Neuronal stem cell (in vitro differentiated cells): ENCODE results near the gene FOXL1.

Experiments
- DNase-seq: peaks from one replicate; pipeline ENCODE4 v3.0.0-alpha.2; 2013; ENCODE audit warnings: low spot score
- H2AFZ ChIP-seq: one replicate; pipeline ENCODE4 v1.6.1; 2013; ENCODE audit warnings: mild to moderate bottlenecking, low read length, inconsistent platforms
- H2AK5ac ChIP-seq: 2 replicates; pipeline ENCODE4 v1.6.1; 2013; ENCODE audit warnings: low read depth, mild to moderate bottlenecking, inconsistent platforms, low read length, moderate library complexity, mixed read lengths
- H2BK120ac ChIP-seq: 2 replicates; pipeline ENCODE4 v1.6.1; 2013; ENCODE audit warnings: low read depth, mild to moderate bottlenecking, inconsistent platforms, low read length, moderate library complexity, mixed read lengths
- H2BK12ac ChIP-seq: one replicate; pipeline ENCODE4 v1.6.1; 2013; ENCODE audit warnings: low read length, inconsistent platforms
- H2BK15ac ChIP-seq: 2 replicates; pipeline ENCODE4 v1.6.1; 2013; ENCODE audit warnings: mild to moderate bottlenecking, low read length, inconsistent platforms, mixed read lengths
- H2BK5ac ChIP-seq: one replicate; pipeline ENCODE4 v1.6.1; 2013; ENCODE audit warnings: inconsistent platforms, mild to moderate bottlenecking, low read length, moderate library complexity
- H3K14ac ChIP-seq: one replicate; pipeline ENCODE4 v1.6.1; 2013; ENCODE audit warnings: low read length, inconsistent platforms
- H3K18ac ChIP-seq: 2 replicates; pipeline ENCODE4 v1.6.1; 2013; ENCODE audit warnings: low read length, inconsistent platforms
- H3K23ac ChIP-seq: 2 replicates; pipeline ENCODE4 v1.6.1; 2013; ENCODE audit warnings: low read depth, mild to moderate bottlenecking, mixed read lengths, low read length, inconsistent platforms; ENCODE audit not compliant: poor library complexity
- H3K27ac ChIP-seq: replicated peaks from 3 replicates; pipeline ENCODE4 v1.5.1; 2013; ENCODE audit warnings: low read length, inconsistent platforms
- H3K27me3 ChIP-seq, 3 experiments: 2 replicates each; pipeline ENCODE4 v1.6.1; 2013; ENCODE audit warnings: low read length in 3 of 3, mild to moderate bottlenecking in 2 of 3, inconsistent platforms in 1 of 3, low read depth in 1 of 3, mixed read lengths in 1 of 3, moderate library complexity in 1 of 3; ENCODE audit not compliant: control insufficient read depth in 3 of 3, insufficient read depth in 3 of 3
- H3K36me3 ChIP-seq, 2 donors: replicated peaks in 1 of 2; 2 replicates each; pipeline ENCODE4 v1.6.1; 2013; ENCODE audit warnings: low read length in 2 of 2; ENCODE audit not compliant: control insufficient read depth in 2 of 2, insufficient read depth in 2 of 2
- H3K4ac ChIP-seq: 2 replicates; pipeline ENCODE4 v1.6.1; 2013; ENCODE audit warnings: inconsistent platforms, mild to moderate bottlenecking, low read length, moderate library complexity
- H3K4me1 ChIP-seq, 2 donors: 1 replicate in 1 of 2; 2 replicates in 1 of 2; pipeline ENCODE4 v1.6.1; 2013; ENCODE audit warnings: low read length in 2 of 2, low read depth in 1 of 2; ENCODE audit not compliant: control insufficient read depth in 2 of 2, insufficient read depth in 1 of 2
- H3K4me2 ChIP-seq: one replicate; pipeline ENCODE4 v1.6.1; 2013; ENCODE audit warnings: mild to moderate bottlenecking, low read length, inconsistent platforms; ENCODE audit not compliant: insufficient read depth, poor library complexity, severe bottlenecking
- H3K4me3 ChIP-seq, 2 donors: 2 replicates each; pipeline ENCODE4 v1.5.1; 2013; ENCODE audit warnings: low read length in 2 of 2, mild to moderate bottlenecking in 2 of 2, inconsistent platforms in 1 of 2, moderate library complexity in 1 of 2
- H3K79me1 ChIP-seq: one replicate; pipeline ENCODE4 v1.6.1; 2013; ENCODE audit warnings: low read depth, mild to moderate bottlenecking, inconsistent platforms, low read length, moderate library complexity
- H3K9ac ChIP-seq: one replicate; pipeline ENCODE4 v1.6.1; 2013; ENCODE audit warnings: mild to moderate bottlenecking, low read depth, low read length, inconsistent platforms; ENCODE audit not compliant: poor library complexity
- H3K9me3 ChIP-seq, 2 donors: replicated peaks in 1 of 2; 2 replicates each; pipeline versions ENCODE3 to v1.6.1; 2013; ENCODE audit warnings: low read length in 2 of 2, mild to moderate bottlenecking in 2 of 2, inconsistent platforms in 1 of 2, low read depth in 1 of 2, mixed read lengths in 1 of 2, moderate library complexity in 1 of 2; ENCODE audit not compliant: control insufficient read depth in 2 of 2, insufficient read depth in 1 of 2
- H4K8ac ChIP-seq: one replicate; pipeline ENCODE4 v1.6.1; 2013; ENCODE audit warnings: low read depth, mild to moderate bottlenecking, inconsistent platforms, low read length, moderate library complexity
- H4K91ac ChIP-seq: one replicate; pipeline ENCODE4 v1.6.1; 2013; ENCODE audit warnings: low read length, low read depth, mild to moderate bottlenecking, inconsistent platforms; ENCODE audit not compliant: poor library complexity
- WGBS, 2 donors: extraction: QIAGEN DNeasy Blood & Tissue Kit; methylation state at CpG; one replicate each; pipeline ENCODE4 v1.1.7; 2013; ENCODE audit warnings: missing lambda C conversion rate in 2 of 2, mixed read lengths in 1 of 2; ENCODE audit not compliant: insufficient read length in 2 of 2, insufficient replicate concordance in 1 of 2; ENCODE audit errors: extremely low coverage in 2 of 2; 5-methylcytosine and 5-hydroxymethylcytosine counted together

The FOXL1 gene

DNA sequence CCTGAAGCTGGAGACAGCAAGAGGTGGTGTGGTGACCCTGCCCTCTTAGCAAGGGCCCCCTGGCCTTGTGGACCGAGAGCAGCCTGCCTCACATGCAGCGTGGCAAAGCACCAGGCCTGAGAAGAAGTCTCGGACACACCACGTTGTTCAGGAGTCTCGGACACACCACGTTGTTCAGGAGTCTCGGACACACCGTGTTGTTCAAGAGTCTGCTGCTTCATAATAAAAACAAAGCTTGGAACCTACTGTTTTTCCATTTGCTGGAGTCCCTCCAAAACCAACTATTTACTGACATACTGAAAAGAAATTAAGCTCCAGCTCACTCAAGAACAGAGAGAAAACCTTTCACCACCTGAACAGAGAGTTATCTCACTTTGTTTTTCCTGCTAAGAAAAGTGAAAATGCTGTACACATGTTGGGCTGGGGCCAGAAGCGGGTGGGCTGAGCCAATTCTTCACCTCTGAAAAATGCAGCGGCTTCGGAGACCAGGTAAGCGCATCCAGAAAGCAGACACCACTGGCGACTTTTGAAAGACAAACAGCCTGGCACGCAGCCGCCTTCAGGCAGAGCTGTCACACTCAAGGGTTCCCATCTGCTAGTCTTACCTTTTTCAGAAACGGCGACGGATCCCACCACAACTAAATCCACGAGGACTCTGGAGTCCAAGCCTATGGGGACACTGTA, 32.3 kb upstream of the FOXL1 start:
- no peak overlapping the region for H2AK5ac ChIP-seq
- H3K23ac ChIP-seq = no peak overlapping the region
- no peak overlapping the region for H4K8ac ChIP-seq
- H3K79me1 ChIP-seq = no peaks in the 10 kb centered on the region
- H2BK12ac ChIP-seq = no peak overlapping the region
- DNase-seq = no peak
- H3K4me2 ChIP-seq = no peak overlapping the region
- H2BK5ac ChIP-seq = no peak overlapping the region
- H3K9me3 ChIP-seq = no peaks in the 10 kb centered on the region
- no peak overlapping the region for H4K91ac ChIP-seq
- no peak overlapping the region for H2BK120ac ChIP-seq
- no peak overlapping the region for H3K27ac ChIP-seq
- H3K4me1 ChIP-seq = no peaks in the 10 kb centered on the region
- WGBS, 2 donors = no CpG with 5 or more reads among the region's 19 CpGs
- H3K14ac ChIP-seq = no peak overlapping the region
- no peak overlapping the region for H2AFZ ChIP-seq
- no peaks in the 10 kb centered on the region for H3K27me3 ChIP-seq
- no peak overlapping the region for H3K4ac ChIP-seq
- no peak overlapping the region for H3K9ac ChIP-seq
- H3K4me3 ChIP-seq = no peak overlapping the region
- no peak overlapping the region for H2BK15ac ChIP-seq
- H3K18ac ChIP-seq = no peak overlapping the region
- H3K36me3 ChIP-seq = peaks cover 26 to 90% of the 10 kb centered on the region in 2 donors

DNA sequence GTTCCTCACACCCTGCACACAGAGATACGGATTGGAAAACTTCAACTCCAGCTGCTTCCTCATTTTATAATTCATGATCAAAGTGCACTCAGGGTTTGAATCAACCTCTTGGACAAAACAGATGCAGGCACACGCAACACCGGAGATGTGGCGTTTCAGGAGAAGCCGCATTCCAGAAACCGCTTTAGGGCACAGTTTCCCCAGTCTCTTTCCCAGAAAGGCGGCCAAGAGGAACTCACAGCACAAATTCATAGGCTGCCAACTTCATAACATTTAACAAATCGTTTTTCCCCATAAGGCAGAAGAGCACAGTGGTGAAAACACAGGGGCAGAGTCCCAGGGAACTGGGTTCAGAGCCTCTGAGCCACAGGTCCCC, 31.7 kb upstream of the FOXL1 start:
- Histone ChIP-seq H3K4me3 (no peak overlapping the region), H4K91ac (no peak overlapping the region), H3K4me1 (no peaks in the 10 kb centered on the region), H2BK15ac (no peak overlapping the region), H3K4me2 (no peak overlapping the region), H2AK5ac (no peak overlapping the region), H3K9ac (no peak overlapping the region), H4K8ac (no peak overlapping the region), H3K36me3 (peaks cover 24 to 90% of the 10 kb centered on the region in 2 donors), H3K4ac (no peak overlapping the region), H3K27ac (no peak overlapping the region), H2BK5ac (no peak overlapping the region), H2BK120ac (no peak overlapping the region), H3K9me3 (no peaks in the 10 kb centered on the region), H2AFZ (no peak overlapping the region), H2BK12ac (no peak overlapping the region), H3K23ac (no peak overlapping the region), H3K18ac (no peak overlapping the region), H3K27me3 (no peaks in the 10 kb centered on the region), H3K79me1 (no peaks in the 10 kb centered on the region), H3K14ac (no peak overlapping the region)
- DNase-seq = no peak
- no CpG with 5 or more reads among the region's 8 CpGs for WGBS, 2 donors

DNA sequence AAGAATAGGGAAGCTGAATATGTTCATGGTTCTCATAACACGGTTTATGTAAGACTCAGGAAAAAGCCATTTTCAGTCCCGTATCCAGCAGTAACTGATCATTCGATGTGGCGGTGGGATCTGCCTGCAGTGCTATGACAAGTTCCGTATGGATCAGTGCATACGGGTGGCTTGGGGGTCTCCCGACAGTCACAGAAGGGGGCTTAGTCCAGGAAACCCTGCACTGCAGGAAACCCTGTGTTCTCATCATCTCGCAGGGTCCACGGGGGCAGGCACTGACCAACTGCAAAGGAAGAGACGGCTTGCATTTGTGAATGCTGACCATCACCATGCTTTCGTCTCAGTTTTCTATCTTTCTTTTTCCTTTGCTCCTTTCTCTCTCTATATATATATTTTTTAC, 31.1 kb upstream of the FOXL1 start:
- Histone ChIP-seq H3K23ac (no peak overlapping the region), H3K4me3 (no peak overlapping the region), H3K27me3 (no peaks in the 10 kb centered on the region), H3K18ac (no peak overlapping the region), H3K9me3 (no peaks in the 10 kb centered on the region), H3K79me1 (no peaks in the 10 kb centered on the region), H3K27ac (no peak overlapping the region), H3K9ac (no peak overlapping the region), H2BK5ac (no peak overlapping the region), H2BK120ac (no peak overlapping the region), H4K91ac (no peak overlapping the region), H3K4ac (no peak overlapping the region), H3K4me1 (no peaks in the 10 kb centered on the region), H3K4me2 (no peak overlapping the region), H3K36me3 (peaks cover 20 to 90% of the 10 kb centered on the region in 2 donors), H3K14ac (no peak overlapping the region), H2AFZ (no peak overlapping the region), H2BK12ac (no peak overlapping the region), H2AK5ac (no peak overlapping the region), H2BK15ac (no peak overlapping the region), H4K8ac (no peak overlapping the region)
- WGBS, 2 donors = no CpG with 5 or more reads among the region's 11 CpGs
- DNase-seq = no peak

DNA sequence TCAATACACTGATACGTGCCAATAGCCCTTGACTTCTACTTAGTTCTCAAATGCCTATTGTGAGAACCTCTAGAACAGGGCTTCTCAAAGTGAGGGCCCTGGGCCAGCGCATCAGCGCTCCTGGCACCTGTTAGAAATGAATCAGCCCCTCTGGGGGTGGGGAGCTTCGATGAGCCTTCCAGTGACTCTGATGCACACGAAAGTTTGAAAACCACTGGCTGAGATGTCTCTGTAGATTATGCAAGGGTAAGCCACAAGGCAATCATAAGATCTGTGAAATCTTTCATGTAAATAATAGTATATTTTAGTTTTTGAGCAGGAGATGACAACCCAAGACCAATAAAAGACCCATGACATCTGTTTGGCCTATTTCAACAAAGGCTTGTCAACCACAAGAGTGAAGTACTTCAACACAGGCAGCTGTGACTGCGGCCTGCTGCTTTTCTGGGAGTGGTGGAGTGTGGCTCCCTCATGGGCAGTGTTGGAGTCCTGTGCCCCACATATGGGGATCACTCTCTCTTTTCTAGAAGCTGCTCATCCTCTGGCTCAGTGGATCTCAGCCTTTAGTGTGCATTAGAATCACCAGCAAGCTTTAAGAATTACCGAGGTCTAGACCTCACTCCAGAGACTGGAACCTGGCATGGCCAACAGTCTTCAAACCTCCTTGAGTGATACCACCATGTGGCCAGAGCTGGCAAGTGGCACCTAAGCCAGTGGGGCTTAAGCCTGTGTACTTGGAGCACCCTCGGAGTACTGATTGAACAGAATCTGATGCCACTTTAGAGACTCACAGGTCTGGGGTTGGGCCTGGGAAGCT, 29.1 kb upstream of the FOXL1 start:
- H3K4ac ChIP-seq = no peak overlapping the region
- no peak overlapping the region for H2BK15ac ChIP-seq
- no peak overlapping the region for H3K4me3 ChIP-seq
- H3K36me3 ChIP-seq = peaks cover 20 to 80% of the 10 kb centered on the region in 2 donors
- no peaks in the 10 kb centered on the region for H3K4me1 ChIP-seq
- no peak overlapping the region for H2AFZ ChIP-seq
- no peak overlapping the region for H3K4me2 ChIP-seq
- H3K9ac ChIP-seq = no peak overlapping the region
- H2AK5ac ChIP-seq = no peak overlapping the region
- H3K23ac ChIP-seq = no peak overlapping the region
- no peak overlapping the region for H4K91ac ChIP-seq
- no peak overlapping the region for H2BK120ac ChIP-seq
- H2BK5ac ChIP-seq = no peak overlapping the region
- H3K27me3 ChIP-seq = no peaks in the 10 kb centered on the region
- no peak overlapping the region for H2BK12ac ChIP-seq
- H3K9me3 ChIP-seq = no peaks in the 10 kb centered on the region
- no peak overlapping the region for H3K18ac ChIP-seq
- no peaks in the 10 kb centered on the region for H3K79me1 ChIP-seq
- H4K8ac ChIP-seq = no peak overlapping the region
- DNase-seq = no peak
- no peak overlapping the region for H3K27ac ChIP-seq
- H3K14ac ChIP-seq = no peak overlapping the region
- no CpG with 5 or more reads among the region's 8 CpGs for WGBS, 2 donors
